Measurements from ENCODE around the gene TPCN2.

The TPCN2 gene

DNA sequence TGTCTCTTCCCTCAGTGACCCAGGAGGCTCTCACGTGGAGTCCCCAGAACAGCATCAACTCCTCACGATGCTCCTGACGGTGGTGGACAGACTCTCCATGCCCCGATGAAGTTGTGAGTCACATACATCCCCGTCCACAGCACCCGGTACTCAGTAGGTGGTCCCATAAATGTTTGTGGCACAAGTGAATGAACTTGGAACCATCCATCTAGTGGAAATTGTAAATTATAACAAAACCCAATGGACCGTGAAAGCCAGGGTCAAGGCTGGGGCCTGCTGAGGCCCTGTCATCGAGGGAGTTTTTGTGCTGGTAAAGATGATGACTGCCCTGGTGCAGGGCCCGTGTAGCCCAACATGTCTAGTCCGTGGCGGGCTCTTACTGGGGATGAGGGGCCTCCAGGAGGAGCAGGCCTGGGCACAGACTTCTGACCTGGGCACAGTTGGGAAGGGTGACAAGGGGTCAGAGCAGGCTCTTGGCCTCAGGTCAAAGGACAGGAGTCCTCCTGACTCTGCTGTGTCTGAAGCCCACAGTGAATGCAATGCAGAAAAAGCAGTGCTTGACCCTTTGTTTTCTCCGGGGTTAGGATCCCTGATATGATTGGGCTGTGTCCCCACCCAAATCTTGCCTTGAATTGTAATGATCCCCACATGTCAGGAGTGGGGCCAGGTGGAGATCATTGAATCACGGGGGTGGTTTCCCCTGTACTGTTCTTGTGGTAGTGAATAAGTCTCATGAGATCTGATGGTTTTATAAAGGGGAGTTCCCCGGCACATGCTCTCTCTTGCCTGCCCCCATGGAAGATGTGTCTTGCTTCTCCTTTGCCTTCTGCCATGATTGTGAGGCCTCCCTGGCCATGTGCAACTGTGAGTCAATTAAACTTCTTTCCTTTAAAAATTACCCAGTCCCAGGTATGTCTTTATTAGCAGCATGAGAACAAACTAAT, 87.0 kb downstream of the TPCN2 start:
- H3K9ac ChIP-seq (ENCODE audit: low read length) = no peak overlapping the region
- H3F3A ChIP-seq (ENCODE audit: insufficient read depth) = no peaks in the 10 kb centered on the region
- H2AFZ ChIP-seq (ENCODE audit: low read depth, low read length, severe bottlenecking) = no peak overlapping the region
- no peaks in the 10 kb centered on the region for H3K9me3 ChIP-seq (ENCODE audit: insufficient read depth, low read length)
- H3K9me2 ChIP-seq (replicated peaks; ENCODE audit: insufficient read depth, low read length) = no peaks in the 10 kb centered on the region
- H3K4me2 ChIP-seq (ENCODE audit: low read depth, low read length, poor library complexity, severe bottlenecking) = no peak overlapping the region
- no peaks in the 10 kb centered on the region for H3K79me2 ChIP-seq (ENCODE audit: insufficient read depth, low read length)
- no peaks in the 10 kb centered on the region for H4K20me1 ChIP-seq (ENCODE audit: low read depth, low read length)
- H3K27ac ChIP-seq (ENCODE audit: low read depth, low read length) = no peak overlapping the region
- no peak overlapping the region for H3K4me3 ChIP-seq (ENCODE audit: insufficient read depth, low read length, poor library complexity, severe bottlenecking)
- TF ChIP-seq, protein P1, sequence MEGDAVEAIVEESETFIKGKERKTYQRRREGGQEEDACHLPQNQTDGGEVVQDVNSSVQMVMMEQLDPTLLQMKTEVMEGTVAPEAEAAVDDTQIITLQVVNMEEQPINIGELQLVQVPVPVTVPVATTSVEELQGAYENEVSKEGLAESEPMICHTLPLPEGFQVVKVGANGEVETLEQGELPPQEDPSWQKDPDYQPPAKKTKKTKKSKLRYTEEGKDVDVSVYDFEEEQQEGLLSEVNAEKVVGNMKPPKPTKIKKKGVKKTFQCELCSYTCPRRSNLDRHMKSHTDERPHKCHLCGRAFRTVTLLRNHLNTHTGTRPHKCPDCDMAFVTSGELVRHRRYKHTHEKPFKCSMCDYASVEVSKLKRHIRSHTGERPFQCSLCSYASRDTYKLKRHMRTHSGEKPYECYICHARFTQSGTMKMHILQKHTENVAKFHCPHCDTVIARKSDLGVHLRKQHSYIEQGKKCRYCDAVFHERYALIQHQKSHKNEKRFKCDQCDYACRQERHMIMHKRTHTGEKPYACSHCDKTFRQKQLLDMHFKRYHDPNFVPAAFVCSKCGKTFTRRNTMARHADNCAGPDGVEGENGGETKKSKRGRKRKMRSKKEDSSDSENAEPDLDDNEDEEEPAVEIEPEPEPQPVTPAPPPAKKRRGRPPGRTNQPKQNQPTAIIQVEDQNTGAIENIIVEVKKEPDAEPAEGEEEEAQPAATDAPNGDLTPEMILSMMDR (IDR thresholded peaks at IDR 0.05; ENCODE audit: insufficient read depth, low read length, poor library complexity, severe bottlenecking) = no peak
- TF ChIP-seq EZH2phosphoT487 (conservative IDR thresholded peaks at IDR 0.05; ENCODE audit: low read length) = no peak
- H3K36me3 ChIP-seq (ENCODE audit: low read length) = no peaks in the 10 kb centered on the region
- no peaks in the 10 kb centered on the region for H3K27me3 ChIP-seq (ENCODE audit: low read length)

DNA sequence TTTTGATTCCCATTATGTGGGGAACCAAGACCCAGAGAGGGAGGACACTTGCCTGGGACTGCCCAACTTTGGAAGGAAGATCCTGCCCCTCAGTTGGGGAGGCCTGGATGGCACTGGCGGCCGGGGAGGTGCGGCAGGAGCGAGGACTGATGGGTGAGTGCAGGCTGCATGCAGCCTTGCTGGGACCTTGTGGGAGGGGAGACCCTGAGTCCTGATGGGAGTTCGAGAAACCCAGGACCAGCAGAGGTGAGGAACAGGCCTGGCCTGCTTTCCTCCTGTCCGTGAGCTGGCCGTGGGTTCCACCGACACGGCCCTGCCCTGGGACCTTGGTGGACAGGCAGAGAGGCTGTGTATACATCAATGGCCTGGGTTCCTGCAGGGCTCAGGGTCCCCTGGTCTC, 87.7 kb downstream of the TPCN2 start:
- H3K4me2 ChIP-seq (ENCODE audit: low read depth, low read length, poor library complexity, severe bottlenecking) = no peak overlapping the region
- H3K9me2 ChIP-seq (replicated peaks; ENCODE audit: insufficient read depth, low read length) = no peaks in the 10 kb centered on the region
- no peak overlapping the region for H3K9ac ChIP-seq (ENCODE audit: low read length)
- H3K9me3 ChIP-seq (ENCODE audit: insufficient read depth, low read length) = no peaks in the 10 kb centered on the region
- H3K4me3 ChIP-seq (ENCODE audit: insufficient read depth, low read length, poor library complexity, severe bottlenecking) = no peak overlapping the region
- no peaks in the 10 kb centered on the region for H3K36me3 ChIP-seq (ENCODE audit: low read length)
- no peak for TF ChIP-seq EZH2phosphoT487 (conservative IDR thresholded peaks at IDR 0.05; ENCODE audit: low read length)
- H2AFZ ChIP-seq (ENCODE audit: low read depth, low read length, severe bottlenecking) = no peak overlapping the region
- H3K79me2 ChIP-seq (ENCODE audit: insufficient read depth, low read length) = no peaks in the 10 kb centered on the region
- H3F3A ChIP-seq (ENCODE audit: insufficient read depth) = no peaks in the 10 kb centered on the region
- no peak overlapping the region for H3K27ac ChIP-seq (ENCODE audit: low read depth, low read length)
- no peaks in the 10 kb centered on the region for H4K20me1 ChIP-seq (ENCODE audit: low read depth, low read length)
- no peaks in the 10 kb centered on the region for H3K27me3 ChIP-seq (ENCODE audit: low read length)

DNA sequence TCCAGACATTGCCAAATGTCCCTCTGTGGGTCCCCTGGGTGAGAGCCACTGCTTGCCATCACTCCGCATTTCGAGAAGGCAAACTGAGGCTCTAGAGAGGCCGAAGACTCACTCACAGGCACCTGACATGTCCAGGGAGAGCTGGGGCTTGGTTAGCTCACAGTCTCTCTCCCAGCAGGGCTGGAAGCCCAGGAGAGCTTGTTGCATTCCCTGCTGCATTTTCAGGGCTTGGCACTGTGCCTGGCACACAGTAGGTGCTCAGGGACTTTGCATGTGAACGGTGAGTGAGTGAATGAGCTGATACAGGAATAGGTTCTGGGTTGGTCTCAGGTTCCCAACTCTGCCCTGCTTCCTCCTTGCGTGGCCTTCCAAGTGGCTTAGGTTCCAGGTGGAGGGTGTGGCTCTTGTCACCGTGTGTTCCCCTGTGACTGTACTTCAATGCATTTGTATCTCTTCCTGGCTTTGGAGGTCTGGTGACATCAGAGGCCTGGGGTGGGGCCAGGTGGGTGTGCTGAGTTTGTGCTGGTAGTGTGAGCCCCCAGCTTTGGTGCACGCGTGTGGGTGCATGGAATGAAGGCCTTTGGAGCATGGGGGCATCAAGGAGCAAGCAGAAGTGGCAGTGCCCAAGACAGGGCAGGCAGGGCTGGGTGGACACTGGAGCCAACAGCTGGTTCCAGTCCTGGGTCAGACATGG, 88.6 kb downstream of the TPCN2 start:
- Histone ChIP-seq H4K20me1 (ENCODE audit: low read depth, low read length) (no peaks in the 10 kb centered on the region), H3K9me3 (ENCODE audit: insufficient read depth, low read length) (no peaks in the 10 kb centered on the region), H3K36me3 (ENCODE audit: low read length) (no peaks in the 10 kb centered on the region), H3K4me2 (ENCODE audit: low read depth, low read length, poor library complexity, severe bottlenecking) (no peak overlapping the region), H3F3A (ENCODE audit: insufficient read depth) (no peaks in the 10 kb centered on the region), H3K79me2 (ENCODE audit: insufficient read depth, low read length) (no peaks in the 10 kb centered on the region), H3K27me3 (ENCODE audit: low read length) (no peaks in the 10 kb centered on the region), H2AFZ (ENCODE audit: low read depth, low read length, severe bottlenecking) (no peak overlapping the region), H3K27ac (ENCODE audit: low read depth, low read length) (no peak overlapping the region), H3K9me2 (replicated peaks; ENCODE audit: insufficient read depth, low read length) (no peaks in the 10 kb centered on the region), H3K4me3 (ENCODE audit: insufficient read depth, low read length, poor library complexity, severe bottlenecking) (no peak overlapping the region), H3K9ac (ENCODE audit: low read length) (no peak overlapping the region)
- TF ChIP-seq, protein P1 (IDR thresholded peaks at IDR 0.05; ENCODE audit: insufficient read depth, low read length, poor library complexity, severe bottlenecking) = no peak
- TF ChIP-seq EZH2phosphoT487 (conservative IDR thresholded peaks at IDR 0.05; ENCODE audit: low read length) = no peak

Measured in SU-DHL-6 (cell line).